Measurements from ENCODE around the gene HOXC6.

DNA sequence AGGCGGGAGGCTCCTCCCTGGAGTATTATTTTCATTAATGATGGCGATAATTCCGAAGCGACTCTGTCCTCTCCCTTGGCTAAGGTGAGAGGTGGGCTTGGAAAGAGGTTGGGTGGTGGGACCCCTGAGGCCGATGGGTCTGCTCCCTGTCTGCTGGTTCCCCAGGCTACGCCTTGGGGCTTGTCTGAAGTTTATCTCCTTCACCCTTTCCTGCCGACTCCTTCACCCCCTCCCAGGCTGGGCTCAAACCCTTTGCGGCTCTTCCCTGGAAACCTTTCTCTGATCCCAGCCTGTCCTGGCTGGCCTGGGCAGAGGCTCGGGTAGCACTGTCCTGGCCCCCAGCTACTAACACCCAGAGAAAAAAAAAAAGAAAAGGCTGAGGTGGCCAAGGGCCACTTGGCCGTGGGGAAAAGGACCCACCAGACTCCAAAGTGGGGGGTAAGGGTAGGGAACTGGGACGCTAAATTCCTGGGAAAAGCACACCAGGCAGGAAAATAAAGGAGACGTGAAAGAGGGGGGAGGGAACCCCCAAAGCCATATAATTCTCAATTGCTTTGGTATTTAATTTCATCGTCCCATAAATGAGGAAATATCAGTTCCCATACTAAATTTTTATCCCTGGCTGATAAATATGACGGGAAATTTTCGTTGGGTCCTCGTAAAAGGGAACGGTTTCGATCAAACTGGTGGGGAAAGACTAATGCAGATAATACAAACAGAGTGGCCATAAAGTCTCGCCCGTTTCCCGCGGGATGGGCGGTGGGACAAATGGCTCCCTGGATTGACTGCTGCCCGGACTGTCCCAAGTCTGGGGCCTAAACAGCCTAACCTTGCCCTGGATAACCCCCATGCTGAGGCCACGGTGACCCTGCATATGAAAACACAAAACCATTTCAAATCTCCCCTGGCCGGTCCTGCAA lies 45.3 kb upstream of the HOXC6 start:
- no peak for TF ChIP-seq POLR2A (IDR thresholded peaks at IDR 0.05)
- TF ChIP-seq, protein P1, sequence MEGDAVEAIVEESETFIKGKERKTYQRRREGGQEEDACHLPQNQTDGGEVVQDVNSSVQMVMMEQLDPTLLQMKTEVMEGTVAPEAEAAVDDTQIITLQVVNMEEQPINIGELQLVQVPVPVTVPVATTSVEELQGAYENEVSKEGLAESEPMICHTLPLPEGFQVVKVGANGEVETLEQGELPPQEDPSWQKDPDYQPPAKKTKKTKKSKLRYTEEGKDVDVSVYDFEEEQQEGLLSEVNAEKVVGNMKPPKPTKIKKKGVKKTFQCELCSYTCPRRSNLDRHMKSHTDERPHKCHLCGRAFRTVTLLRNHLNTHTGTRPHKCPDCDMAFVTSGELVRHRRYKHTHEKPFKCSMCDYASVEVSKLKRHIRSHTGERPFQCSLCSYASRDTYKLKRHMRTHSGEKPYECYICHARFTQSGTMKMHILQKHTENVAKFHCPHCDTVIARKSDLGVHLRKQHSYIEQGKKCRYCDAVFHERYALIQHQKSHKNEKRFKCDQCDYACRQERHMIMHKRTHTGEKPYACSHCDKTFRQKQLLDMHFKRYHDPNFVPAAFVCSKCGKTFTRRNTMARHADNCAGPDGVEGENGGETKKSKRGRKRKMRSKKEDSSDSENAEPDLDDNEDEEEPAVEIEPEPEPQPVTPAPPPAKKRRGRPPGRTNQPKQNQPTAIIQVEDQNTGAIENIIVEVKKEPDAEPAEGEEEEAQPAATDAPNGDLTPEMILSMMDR (IDR thresholded peaks at IDR 0.05) = no peak
- TF ChIP-seq EP300 (IDR thresholded peaks at IDR 0.05) = no peak

All from tibial nerve (tissue), 4 donors.